NOMO-1 treated with dmso at 0.1 percent for 144 hours (cell line): ENCODE results near the gene NT5DC1.
A peak's percentile ranks its signal among the peaks of the same experiment; 100 is the strongest.

Experiments
- DNase-seq: peaks from one replicate; lab custom pipeline; 2025; ENCODE audit not compliant: unreplicated experiment; lab: John Stamatoyannopoulos, UW

NT5DC1 gene

DNA sequence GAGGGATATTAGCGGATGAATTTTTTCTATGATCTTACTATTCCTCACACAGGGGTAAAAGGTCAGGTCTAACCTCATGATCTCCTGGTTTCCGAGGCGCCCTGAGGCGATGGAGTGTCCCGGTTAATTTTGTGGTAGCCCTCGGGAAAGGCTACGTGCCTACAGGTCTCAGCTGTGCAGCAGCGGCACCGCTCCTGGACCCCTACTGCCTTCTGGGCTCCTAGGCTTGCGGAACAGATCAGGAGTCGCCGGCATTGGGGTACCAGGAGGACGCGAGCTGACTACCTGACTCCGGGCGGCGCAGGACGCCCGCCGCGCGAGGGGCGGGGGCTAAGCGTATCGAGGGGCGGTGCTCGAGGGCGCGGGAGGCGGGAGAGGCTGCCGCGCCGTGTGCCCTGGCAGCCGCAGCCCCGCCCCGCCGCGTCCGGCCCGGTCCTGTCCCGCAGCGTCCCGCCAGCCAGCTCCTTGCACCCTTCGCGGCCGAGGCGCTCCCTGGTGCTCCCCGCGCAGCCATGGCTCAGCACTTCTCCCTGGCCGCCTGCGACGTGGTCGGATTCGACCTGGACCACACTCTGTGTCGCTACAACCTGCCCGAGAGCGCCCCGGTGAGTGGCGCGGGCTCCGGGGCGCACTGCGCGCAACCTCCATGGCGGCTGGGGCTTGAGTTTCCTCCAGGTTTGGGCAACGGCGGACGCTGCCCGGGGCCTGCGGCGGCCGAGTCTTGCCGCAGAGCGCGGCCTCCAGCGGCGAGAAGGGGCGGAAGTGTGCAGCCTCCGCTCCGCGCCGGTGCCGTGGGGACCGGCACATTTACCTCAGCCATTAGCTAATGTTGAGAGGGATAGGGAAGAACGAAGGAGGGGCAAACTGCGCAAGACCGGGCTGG, at the start of gene NT5DC1:
TSS of gene NT5DC1 (plus strand) at position 435 of the 883 bp plus-strand sequence. CDS start at position 513, 78 bp downstream.
- DNase-seq, result peak; percentile 73

GRCh38 chr6:116051244-116051643, 49.4 kb upstream of the NT5DC1 start:
- no peak for DNase-seq

GRCh38 chr6:116055513-116055912, 45.1 kb upstream of the NT5DC1 start:
- no peak for DNase-seq

- DNase-seq, result no peak
These were observed 42.9 kb upstream of the NT5DC1 start for GRCh38 chr6:116057766-116058165.

- DNase-seq, result peak; percentile 72
These were observed 40.7 kb upstream of the NT5DC1 start for GRCh38 chr6:116059713-116060571.

GRCh38 chr6:116060572-116061283, 39.9 kb upstream of the NT5DC1 start, which contains the start of gene FRK:
Gene FRK, minus strand, starts transcription at chr6:116060891. Its CDS starts 580 bp downstream, at chr6:116060311.
- peak; percentile 63 for DNase-seq

- no peak for DNase-seq
These were observed 38.2 kb upstream of the NT5DC1 start for GRCh38 chr6:116062496-116062895.

GRCh38 chr6:116064666-116065065, 36.0 kb upstream of the NT5DC1 start:
- DNase-seq, result no peak

DNA sequence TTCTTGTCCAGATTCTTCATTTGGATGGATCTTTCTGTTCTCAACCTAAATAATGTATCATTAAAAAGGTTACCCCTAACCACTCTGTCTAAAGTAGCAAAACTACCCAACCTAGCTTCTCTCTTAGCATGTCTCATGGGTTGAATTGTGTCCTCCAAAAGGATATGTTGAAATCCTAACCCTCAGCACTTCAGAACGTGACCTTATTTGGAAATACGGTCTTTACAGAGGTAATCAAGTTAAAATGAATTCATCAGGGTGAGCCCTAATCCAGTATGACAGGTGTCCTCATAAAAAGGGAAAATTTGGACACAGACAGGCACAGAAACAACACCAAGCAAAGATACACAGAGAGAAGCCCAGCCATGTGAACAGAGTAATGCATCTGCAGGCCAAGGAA, 33.9 kb upstream of the NT5DC1 start:
- DNase-seq, result no peak

DNA sequence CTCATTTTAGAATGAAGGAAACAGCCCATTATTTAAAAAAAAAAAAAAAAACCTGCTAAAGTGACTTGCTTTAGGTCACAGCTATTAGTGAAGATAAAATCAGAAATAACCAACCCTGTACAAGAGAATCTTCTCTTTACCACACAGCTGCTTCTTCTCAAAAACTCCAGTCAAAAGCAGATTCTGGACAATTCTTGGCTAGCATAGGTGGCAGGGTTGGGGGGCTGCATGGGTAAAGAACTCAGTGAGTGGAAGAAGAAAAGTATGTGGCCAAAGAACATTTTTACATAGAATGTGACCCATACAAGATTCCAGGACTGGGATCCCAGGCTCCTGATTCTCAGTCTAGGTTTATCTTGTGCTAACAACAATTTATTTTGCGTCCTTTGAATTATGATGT, 30.6 kb upstream of the NT5DC1 start:
- DNase-seq, result no peak

DNA sequence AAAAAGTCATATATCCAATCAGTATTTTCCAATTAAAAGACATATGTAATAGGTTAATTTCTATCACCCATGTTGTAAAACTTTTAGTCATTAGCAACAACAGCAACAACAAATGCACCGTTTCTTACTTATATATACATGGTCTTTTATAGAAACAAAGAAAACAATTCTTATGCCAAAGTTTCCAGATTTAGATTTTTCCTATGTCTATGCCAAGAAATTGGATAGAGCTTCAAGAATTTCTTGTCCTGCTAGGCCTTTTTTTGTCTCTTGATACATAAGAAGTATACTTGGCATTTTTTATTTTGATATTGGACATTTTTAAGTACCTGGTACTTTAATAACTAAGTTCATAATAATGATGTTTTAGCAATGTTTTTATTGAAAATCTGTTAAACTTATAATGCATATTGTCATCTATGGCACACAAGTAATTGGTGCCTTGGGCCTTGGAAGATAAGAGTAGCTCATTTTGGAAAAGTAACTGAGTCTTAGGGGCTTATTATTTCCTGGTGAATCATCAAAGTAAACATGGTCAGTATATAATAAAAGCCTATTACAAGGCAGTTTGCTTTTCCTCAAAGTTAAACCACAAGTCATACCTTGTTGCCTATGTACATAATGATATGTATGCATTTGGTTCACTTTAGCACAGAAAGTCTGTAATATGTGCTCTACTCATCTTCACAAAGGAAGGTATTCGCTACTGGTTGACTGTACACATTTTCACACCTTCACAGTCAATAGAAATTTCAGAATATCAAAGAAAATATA, 29.9 kb upstream of the NT5DC1 start:
- no peak for DNase-seq

- DNase-seq, result no peak
These were observed 28.3 kb upstream of the NT5DC1 start for GRCh38 chr6:116072368-116072767.

DNA sequence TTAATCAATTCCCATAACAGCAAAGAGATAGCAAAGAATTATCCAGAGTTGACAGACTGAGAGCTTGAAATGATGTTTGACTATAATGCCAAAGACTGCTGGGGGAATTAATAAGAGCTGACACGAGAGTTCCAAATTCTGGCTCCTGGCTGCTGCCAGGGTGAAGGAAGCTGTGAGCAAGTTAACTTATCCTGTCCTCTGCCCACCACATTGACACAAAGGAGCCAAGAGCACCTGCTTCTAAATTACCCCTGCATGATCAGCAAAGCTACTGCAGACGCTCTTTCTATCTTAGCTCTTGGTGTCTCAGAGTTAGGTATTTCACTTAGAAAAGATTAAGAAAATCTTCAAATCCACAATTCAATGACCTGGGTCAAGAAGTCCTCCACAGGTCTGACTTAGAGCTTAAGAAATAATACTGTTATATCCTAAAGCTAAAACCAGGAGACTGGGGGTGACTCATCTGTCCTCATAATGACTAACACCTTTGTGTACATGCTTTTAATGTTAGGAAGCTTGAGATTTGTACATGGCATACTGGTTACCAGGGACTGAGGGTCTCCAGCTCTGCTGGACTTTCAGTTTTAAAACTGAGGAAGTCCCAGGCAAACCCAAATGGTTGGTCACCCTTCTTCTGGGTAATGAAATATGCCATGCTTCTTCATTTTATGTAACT, 26.8 kb upstream of the NT5DC1 start:
- no peak for DNase-seq

DNA sequence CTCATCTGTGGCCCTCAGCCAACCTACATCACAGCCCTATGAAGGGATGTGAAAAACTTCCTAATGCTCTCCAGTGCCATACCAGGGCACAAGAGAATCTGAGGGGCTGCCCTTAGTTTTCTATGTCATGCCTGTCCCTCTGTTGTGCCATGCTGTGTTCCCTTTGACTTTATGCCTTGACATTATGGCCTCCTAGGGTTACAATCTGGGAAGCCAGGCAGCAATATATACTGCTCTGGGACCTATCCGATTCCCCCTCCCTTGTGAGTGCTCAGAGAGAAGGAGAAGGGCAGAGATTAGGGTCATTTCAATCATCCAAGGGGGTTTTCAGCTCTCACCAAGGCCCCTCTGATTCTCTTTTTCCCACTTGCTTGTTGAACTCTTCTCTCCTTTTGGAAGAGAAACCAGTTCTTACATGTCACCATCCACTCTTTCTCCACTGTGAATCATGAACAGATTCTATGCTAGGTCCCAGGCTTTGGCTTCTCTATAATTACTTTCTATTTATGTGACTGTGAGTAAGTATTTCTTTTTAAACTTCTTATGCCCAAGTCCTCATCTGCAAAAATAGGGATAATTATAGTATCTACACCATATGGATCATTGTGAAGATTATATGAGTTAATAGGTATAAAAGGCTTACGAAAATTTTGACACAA, 25.8 kb upstream of the NT5DC1 start:
- DNase-seq, result no peak

DNA sequence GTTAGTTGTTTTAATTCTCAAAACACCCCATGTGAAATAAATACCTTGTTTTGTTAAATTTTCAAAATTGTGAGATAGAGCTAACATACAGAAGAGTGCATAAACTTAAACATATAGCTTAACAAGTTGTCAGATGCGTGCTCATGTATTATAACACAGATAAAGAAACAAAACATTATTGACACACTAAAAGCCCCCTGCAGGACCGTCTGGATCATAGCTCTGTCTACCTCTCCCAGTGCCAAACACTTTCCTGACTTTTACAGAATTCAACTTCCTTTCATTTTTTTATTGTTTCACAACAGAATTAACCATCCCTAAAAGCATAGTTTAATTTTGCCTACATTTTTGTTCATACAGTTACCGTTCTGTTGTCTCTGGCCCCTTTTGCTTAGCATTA, 22.1 kb upstream of the NT5DC1 start:
- DNase-seq, result no peak

GRCh38 chr6:116078945-116079344, 21.7 kb upstream of the NT5DC1 start:
- DNase-seq, result no peak

- no peak for DNase-seq
These were observed 17.6 kb upstream of the NT5DC1 start for GRCh38 chr6:116083052-116083451.

DNA sequence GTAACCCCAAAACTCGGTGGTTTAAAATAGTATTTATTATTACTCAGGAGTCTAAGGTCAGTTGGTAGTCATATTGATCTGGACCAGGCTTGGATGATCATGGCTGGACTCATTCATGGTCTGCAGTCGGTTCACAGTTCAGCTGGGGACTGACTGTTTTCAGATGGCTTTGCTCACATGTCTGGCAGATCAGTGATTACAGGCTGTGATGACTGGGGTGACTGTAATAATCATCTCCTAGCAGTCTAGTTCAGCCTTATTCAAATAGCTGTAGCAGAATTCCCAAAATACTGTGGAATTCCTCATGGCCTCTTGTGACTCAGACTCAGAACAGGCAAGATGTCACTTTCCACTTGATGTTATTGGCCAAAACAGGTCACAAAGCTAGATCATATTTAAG, 16.4 kb upstream of the NT5DC1 start:
- no peak for DNase-seq

- DNase-seq, result no peak
These were observed 13.1 kb upstream of the NT5DC1 start for GRCh38 chr6:116087437-116088027.
